PFSK-1 (cell line): ENCODE measurements around the gene CD300C.

Source experiments
- POLR2AphosphoS5 ChIP-seq: IDR thresholded peaks from 2 replicates; pipeline ENCODE4 v1.6.1; 2012; ENCODE audit warnings: low read depth, mild to moderate bottlenecking, control low read depth, low read length, moderate library complexity
- TAF1 ChIP-seq: IDR thresholded peaks from 2 replicates; pipeline ENCODE4 v1.6.1; 2012; ENCODE audit warnings: low read length, control low read depth, borderline replicate concordance; ENCODE audit not compliant: insufficient read depth

DNA sequence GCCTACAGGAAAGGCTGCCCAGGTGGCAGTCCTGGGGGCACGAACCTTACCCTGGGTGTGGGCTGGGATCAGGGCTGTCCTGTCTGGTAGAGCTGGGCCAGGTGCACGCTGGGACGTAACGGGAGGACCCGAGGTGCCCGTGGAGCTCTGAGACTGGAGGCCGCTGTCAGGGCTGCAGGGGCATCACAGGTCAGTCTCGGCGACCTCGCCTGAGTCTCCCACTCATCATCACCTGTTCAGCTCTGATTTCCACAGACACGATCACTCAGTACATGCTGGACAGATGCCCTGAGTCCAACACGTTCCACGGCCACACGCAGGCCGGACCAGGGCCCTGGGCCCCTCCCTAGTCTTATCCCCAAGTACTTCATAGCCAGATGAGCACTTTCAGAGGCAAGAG, 4.7 kb upstream of the CD300C start:
- no peak for TF ChIP-seq TAF1
- no peak for TF ChIP-seq POLR2AphosphoS5
